Measurements from ENCODE around the gene ZFYVE1.
"Not testable (repeated sequence)": the region's sequence is repeated elsewhere in the genome, so short reads cannot be mapped to it uniquely, and the experiment has no call there.

GRCh38 chr14:73016011-73016410 is 10.9 kb downstream of the ZFYVE1 start:
- TF ChIP-seq CTCF, POLR2A (IDR thresholded peaks at IDR 0.05): not testable (repeated sequence)
